CD4-positive, alpha-beta T cell treated with Interleukin-15 for 1 hour (primary cell): ENCODE results near the gene SLC25A47.
"Not testable (repeated sequence)": the region's sequence is repeated elsewhere in the genome, so short reads cannot be mapped to it uniquely, and the experiment has no call there.

Experiments used
- DNase-seq: peaks from one replicate; pipeline ENCODE4 v3.0.0-alpha.2; 2020

SLC25A47 gene

DNA sequence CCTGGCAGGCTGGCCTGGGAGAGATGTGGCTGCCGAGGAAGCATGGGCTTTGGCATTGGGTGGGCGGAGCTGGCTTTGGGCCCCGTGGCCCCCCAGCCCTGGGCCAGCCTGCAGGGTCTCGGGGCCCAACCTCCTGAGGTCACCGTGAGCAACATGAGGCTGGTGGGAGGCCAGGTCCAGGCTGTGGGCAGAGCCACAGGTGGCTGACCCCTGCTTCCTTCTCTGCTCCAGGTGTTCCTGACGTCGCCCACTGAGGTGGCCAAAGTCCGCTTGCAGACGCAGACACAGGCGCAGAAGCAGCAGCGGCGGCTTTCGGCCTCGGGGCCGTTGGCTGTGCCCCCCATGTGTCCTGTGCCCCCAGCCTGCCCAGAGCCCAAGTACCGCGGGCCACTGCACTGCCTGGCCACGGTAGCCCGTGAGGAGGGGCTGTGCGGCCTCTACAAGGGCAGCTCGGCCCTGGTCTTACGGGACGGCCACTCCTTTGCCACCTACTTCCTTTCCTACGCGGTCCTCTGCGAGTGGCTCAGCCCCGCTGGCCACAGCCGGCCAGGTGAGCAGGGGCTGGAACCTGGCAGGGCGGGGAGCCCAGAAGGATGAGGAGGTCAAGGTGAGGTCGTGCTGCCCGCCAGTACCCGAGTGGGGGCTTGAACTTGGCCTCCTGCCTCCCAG is 5.5 kb downstream of the SLC25A47 start:
- DNase-seq, result no peak

DNA sequence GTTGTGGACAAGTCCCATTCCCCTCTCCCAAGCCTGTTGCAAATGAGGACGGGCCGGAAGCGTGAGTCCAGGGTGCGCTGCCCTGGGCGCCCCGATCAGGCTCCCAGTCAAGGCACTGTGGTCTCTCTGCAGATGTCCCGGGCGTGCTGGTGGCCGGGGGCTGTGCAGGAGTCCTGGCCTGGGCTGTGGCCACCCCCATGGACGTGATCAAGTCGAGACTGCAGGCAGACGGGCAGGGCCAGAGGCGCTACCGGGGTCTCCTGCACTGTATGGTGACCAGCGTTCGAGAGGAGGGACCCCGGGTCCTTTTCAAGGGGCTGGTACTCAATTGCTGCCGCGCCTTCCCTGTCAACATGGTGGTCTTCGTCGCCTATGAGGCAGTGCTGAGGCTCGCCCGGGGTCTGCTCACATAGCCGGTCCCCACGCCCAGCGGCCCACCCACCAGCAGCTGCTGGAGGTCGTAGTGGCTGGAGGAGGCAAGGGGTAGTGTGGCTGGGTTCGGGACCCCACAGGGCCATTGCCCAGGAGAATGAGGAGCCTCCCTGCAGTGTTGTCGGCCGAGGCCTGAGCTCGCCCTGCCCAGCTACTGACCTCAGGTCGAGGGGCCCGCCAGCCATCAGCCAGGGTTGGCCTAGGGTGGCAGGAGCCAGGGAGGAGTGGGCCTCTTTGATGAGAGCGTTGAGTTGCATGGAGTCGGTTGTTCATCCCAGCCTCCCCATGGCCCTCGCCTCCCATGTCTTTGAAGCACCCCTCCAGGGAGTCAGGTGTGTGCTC is 6.3 kb downstream of the SLC25A47 start:
- no peak for DNase-seq

DNA sequence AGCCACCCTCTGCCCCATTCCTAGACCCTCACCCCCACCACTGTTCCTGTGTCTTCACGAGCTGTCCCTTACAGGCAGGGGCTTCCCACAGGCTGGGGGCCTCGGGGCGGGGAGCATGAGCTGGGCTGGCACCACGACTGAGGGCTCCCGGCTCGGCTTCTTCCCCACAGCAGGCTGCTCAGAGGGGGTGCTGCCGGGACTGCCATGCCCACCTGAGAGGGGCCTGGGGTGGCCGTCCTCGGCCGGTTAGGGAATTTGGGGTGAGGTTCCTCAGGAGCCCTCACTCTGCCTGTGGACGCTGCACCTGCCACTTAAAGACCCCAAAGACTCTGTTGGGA is 6.8 kb downstream of the SLC25A47 start:
- no peak for DNase-seq

DNA sequence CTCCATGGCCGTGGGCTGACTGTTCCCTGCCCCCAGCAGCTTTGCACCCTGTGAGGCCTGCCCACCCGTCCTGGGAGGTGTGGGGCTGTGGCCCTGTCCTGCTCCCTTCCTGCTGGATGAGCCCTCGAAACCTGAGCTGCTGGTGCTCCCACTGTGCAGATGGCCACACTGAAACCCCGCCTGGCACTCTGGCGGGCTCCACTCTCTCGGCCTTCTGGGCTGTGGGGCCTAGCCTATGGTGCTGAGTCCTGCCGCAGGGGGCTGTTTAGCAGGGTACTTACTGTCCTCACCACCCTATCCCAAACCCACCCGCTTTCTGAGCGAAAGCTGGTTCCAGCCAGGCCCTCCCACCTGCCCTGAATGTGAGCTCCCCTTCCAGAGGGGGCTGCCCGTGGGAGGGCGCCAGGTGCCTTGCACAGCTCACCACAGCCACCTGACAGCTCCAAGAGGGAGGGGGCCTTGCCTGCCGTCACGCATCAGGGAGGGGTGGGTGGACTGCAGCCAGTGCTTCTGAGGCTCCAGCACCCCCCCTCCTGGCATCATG is 7.3 kb downstream of the SLC25A47 start:
- DNase-seq, result no peak

DNA sequence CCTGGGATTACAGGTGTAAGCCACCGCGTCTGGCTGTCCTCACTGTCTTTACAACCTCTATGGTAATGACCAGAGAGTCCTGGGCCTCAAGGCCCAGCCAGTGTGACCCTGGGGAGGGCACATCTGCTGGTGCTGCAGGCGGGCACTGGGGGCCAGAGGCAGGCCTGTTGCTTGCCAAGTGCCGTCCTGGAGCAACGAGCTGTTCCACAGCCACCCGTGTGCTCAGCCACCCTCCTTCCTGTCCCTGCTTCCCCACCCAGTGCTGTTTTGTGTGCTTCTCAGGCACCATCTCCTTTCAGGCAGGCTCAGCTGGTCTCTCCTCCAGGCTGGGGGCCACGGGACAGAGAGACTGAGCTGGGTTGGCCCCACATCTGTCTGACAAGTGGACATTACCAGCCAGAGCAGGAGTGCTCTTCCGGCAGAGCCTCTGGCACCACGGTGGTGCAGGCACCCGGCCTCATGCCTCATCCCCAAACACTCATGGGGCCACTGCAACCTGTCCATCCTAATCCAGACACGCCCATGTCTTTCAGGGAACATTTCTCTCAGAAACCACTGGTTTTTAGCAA is 9.0 kb downstream of the SLC25A47 start:
- DNase-seq, result no peak

DNA sequence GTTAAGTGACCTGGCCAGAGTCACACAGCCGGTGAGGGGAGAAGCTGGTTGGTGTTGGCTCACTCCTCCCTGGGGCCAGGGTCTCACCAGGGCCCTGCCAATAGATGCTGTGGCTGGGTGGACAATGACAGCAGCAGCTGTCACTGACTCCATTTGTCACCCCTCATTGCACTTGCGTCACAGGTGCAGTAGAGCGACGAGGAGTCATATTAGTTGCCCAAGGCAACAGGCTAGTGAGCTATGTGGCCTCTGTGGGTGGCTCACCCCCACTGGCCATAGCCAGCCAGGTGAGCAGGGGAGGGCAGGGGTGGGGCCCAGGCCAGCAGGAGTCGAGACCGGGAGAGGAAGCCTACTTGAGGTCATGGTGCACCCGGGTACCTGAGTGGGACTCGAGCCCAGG is 9.7 kb downstream of the SLC25A47 start:
- DNase-seq, result peak; percentile 22

DNA sequence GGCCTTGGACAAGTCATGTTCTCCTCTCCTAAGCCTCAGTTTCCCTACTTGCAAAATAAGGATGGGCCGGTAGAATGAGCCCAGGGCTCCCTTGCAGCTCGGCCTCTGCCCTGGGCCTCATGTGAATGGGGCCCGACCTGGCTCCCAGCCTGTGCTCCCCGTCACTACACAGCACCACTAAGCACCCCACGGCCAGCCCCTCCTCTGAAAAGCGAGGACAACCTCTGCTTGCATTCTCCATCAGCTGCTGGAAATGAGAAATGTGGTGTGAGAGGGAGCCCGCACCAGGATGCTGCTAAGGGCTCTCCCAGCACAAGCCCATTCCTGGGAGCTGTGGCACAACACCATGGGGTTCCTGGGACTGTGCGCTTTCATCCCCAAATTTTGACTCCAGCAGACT is 10.2 kb downstream of the SLC25A47 start:
- DNase-seq, result no peak

DNA sequence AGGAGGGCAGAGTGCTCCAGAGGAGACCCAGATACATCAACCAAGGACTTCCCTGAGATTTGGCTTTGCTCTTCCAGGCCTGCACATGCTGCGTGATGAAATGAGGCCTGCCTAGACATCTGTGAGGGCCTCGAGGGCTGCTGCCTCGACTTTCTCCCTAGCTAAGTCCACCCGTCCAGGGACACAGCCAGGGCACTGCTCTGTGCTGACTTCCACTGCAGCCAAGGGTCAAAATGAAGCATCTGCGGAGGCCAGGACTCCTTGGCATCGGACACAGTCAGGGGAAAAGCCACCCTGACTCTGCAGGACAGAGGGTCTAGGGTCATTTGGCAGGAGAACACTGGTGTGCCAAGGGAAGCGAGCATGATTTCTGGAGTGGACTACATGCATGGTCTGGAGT is 10.7 kb downstream of the SLC25A47 start:
- DNase-seq, result no peak

DNA sequence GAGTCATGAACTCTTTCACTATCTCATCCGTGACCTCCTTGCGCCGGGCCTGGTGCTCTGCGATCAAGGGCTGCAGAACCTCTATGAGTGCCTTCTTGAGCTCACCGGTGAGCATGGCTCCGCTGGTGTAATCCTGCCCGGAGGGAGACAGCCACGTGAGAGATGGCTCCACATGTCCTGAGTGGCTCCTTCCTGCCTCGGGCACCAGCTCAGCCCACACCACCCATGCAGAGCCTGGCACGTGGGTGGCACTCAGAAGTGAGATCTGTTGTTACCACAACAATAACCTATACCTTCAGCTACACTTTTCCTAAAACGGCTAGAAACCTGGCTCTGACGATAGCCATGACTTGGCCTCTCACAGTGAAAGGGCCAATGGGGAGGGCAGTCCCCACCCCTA is 11.8 kb downstream of the SLC25A47 start:
- no peak for DNase-seq

DNA sequence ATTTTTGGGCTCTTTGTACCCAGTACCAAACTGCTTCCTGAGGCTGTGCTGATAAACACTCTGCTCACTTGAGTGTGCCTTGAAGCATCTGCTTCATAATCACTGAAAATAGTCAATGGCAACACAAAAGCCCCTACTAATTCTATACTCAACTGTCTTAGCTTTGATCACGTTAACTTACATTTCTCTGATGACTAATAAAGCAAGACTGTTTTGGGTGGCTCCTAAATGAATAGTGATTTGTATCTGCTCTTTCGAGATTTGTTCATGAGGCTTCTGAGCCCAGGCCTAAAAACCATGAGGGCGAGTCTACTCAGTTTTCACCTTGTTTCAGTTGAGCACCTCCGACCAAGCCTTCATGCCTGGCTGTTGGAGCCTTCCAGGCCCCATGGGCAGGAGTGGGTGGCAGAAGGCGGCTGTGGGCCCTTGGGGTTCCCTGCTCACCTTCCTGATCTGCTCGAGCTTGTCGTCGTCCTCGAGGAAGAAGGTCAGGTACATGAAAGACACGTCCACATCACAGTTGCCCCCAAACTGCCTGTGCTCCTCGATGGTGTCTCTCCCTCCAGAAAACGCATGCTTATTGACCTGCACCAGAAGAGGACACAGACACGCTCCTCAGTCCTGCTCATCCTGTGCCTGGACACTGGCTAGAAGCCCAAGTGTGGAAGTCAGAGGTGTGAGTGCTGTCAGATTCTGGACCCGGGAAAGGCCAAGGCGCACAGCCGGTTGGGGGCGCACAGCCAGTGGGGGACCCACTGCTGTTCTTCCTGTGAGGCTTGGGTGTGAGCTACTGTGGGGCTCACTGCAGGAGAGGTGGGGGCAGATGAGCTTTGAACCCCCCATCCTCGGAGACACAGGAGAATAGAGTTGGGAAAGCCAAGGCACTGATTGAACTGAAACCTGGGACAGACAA is 13.7 kb downstream of the SLC25A47 start:
- no peak for DNase-seq

DNA sequence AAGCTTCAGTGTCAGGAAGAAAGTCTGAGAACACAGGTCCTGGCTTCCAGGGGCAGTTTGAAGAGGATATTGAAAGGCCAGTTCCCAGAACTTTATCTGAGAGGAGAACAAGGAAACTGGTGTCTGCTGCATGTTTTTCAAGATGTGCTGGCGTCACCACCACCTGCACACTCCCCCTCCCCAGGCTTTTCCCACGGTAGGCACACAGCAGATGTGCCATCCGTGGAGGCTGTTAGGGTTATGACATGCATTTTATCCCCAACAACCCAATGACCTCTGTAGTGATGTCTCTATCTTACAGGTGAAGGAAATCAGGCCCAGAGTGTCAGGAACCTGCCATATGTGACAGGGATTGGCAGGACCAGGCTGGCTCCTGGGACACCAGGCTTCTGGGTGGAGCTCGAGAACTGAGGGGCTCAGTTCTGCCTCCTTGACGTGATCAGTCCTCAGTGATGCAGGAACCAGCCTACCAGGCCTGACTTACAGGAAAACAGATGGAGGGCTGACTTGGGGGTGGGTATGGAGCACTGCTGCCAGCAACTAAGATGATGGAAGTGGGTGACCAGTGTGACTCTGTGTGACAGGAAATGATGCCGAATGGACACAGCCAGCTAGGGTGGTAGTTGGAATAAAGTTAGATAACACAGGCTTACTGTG is 16.8 kb downstream of the SLC25A47 start:
- DNase-seq, result no peak

DNA sequence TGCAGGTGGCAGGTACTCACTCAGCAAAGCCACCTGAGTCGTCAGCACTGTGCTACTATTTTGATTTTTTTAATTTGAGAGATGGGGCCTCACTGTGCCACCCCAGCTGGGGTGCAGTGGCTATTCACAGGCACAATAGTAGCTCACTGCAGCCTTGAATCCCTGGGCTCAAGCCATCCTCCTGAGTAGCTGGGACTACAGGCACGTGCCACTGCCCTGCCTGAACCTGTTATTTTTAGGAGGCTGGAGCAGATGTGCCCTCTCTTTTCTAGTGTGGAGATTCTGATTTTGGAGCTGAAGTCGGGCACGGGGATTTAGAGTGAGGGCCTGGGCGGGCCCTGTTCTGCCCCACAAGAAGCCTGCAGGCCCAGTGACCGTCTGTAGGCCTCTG is 17.3 kb downstream of the SLC25A47 start:
- no peak for DNase-seq

DNA sequence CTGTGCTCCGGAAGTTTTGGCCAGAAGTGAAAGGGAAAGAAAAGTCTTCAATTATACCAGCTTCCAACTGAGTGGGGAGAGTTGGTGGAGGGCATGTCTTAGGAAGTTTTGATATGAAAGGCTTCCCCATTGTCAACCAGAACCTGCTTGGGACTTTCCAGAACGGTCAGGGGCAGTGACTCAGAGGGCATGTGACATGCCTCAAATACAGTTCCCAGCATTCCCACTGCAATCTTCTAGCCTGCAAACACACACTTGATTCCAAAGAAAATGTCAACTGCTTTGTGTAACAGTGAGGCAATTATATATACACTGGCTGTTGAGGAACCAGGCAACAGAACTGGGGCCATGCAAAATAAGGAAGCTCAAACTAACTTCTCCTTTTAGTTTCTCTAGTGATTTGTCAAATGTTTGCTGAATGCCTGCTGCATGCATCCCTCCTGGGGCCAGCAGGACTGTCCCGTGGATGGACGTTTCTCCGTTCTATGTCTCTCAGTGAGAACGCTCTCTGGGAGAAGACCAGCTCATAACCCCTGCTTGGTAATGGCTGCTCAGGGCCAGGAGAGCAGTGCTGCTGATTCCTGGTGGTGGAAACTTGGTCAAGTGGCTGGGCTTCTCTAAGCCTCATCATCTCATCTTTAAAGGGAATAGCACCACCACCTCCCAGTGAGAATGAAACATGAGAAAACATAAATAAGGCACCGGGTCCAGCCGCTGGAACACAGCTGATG is 18.3 kb downstream of the SLC25A47 start:
- DNase-seq, result peak; percentile 71

DNA sequence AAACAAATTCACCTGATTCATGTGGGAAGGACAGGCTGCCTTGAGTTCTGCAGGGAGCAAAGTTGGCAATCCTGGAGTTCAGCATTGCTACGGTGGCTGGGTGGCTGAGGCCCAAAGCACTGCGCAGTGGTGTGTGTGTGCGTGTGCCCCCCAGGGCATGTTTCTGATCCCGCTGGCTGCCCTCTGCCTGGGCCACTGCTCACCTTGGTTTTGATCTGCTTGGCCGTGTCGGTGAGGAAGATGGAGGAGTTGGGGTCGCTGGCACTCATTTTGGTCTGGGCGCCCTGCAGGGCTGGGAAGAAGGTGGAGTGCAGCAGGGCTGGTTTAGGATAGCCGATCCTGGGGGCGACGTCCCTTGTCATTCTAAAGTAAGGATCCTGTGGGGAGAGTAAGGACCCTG is 19.1 kb downstream of the SLC25A47 start:
- no peak for DNase-seq

DNA sequence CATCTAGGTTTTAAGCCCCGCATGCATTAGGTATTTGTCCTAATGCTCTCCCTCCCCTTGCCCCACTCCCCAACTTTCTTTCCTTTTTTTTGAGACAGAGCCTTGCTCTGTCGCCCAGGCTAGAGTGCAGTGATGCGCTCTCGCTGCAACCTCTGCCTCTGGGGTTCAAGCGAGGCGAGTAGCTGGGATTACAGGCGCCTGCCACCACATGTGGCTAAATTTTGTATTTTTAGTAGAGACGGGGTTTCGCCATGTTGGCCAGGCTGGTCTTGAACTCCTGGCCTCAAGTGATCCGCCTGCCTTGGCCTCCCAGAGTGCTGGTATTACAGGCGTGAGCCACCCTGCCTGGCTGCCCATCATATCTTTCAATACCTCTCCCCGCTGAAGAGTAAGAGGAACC is 19.7 kb downstream of the SLC25A47 start:
- DNase-seq, result not testable (repeated sequence)

DNA sequence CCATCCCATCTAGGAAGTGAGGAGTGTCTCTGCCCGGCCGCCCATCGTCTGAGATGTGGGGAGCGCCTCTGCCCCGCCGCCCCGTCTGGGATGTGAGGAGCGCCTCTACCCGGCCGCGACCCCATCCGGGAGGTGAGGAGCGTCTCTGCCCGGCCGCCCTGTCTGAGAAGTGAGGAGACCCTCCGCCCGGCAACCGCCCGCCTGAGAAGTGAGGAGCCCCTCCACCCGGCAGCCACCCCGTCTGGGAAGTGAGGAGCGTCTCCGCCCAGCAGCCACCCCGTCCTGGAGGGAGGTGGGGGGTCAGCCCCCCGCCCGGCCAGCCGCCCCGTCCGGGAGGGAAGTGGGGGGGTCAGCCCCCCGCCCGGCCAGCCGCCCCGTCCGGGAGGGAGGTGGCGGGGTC is 21.5 kb downstream of the SLC25A47 start:
- not testable (repeated sequence) for DNase-seq

DNA sequence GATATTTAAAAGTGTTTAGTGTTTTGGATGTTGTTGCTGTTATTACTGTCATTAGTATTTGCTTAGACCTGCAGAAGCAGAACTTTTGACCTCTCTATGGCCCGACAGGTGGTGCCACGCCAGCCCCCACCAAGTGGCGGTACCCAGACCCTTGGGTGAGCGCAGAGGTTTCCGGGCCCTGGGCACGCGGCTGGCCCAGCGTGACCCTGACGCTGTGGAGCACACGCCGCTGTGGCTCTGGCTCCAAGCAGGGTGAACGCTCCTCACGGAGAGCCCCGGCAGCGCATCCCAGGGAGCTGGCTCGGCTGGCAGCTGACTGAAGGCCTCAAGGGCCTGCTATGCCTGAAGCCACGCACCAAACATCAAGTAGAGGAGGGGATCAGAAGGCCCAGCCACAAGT is 22.6 kb downstream of the SLC25A47 start:
- DNase-seq, result no peak

DNA sequence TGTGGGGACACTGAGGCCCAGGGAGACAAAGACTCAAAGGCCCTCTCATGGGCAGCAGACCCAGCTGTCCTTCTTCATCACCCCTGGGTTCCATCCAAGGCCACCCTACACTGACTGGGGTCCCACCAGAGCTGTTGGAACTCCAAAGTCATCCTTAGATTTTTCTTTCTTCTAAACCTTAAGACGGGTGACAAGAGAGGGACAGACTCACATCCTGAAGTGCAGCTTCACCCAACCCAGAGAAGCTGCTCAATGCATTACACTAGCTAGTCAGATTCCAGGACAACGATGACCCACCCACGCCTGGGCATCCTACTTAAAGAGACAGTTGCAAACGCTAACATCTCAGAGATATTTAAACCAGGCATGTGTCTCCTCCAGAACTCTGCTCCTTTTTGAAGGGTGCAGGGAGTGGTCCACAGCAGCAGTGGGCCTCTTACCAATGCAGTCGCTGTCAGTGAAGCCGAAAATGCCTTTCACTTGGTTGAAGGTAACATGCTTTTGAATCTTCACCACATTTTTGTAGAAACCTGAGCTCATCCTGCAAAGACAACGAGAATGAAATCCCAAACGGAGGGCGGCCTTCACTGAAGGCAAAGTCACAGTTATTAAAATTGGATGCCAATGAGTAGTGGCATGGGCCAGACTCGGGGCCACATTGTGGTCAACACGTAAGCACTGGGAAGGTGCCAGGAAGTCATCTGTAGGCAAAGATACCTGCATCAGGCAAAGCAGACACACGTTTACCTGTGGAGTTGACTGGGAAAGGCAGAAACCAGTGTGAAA is 23.4 kb downstream of the SLC25A47 start:
- DNase-seq, result no peak

DNA sequence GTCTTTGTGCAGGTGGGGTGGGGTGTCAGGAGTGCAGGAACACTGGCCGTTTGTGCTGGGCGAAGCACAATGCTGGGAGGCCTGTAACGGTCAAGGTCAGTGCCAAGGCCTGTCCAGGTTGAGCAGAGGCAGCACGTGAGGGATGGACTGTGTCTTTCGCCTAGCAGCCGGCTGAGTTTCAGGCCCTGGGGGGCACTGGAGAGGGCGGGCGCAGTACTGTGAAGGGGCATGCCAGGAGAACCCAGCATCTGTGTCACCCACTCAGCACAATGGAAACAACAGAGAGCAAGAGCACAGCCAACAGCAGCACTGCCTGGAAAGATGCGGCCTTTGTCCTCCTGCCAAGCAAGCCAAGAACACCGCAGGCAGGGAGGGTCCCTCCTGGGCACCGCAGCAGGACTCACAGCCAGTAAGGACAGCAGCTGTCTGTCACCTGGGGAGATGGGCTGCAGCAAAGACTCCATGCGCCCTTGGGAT is 25.2 kb downstream of the SLC25A47 start:
- no peak for DNase-seq

DNA sequence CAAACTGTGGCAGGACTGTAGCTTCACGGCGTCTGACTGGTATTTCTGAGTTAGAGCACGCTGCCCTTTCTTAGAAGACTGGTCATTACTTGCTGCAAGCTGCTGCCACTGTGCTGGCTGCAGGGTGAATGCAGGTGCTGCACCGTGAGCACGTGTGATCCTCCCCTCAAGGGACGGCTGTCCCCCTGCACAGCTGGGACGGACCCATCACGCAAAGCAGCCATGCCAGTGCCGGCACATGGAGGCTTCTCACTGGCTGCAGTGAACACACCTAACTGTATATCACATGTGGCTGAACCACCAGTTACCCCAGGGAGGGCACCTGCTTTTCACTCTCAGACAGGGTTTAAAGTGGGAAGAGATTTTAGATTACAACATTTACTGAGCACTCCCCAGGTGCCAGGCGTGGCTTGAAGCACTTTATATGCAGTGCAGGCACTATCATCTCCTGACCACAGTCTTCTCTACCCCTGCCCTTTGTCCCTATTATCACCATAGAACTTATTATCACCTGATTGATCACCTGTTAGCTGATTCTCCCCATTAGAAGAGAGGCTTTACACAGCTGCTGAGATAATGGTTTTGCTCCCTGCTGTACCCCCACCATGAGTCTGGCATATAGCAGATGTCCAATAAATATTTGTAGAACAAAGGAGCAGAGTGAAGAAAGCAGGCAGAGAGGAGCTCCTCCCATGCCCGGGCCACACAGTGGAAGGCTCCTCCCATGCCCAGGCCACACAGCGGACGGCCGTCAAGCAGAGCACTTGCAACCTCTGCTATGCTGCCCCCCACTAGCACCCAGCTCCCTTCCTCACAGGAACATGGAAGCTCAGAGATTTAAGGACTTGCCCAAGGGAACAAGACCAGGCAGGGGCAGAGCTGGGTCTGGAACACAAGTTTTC is 25.9 kb downstream of the SLC25A47 start:
- no peak for DNase-seq
